GM12872 (cell line): ENCODE measurements around the gene ZBTB7C.

Experiments used
- CTCF ChIP-seq: IDR thresholded peaks from 3 replicates; pipeline ENCODE4 v1.5.1; 2011; ENCODE audit warnings: low read depth, mild to moderate bottlenecking, low read length, moderate library complexity; ENCODE audit not compliant: insufficient read depth

Gene ZBTB7C

GRCh38 chr18:48100651-48101165, 308.5 kb downstream of the ZBTB7C start:
- TF ChIP-seq CTCF, result no peak

DNA sequence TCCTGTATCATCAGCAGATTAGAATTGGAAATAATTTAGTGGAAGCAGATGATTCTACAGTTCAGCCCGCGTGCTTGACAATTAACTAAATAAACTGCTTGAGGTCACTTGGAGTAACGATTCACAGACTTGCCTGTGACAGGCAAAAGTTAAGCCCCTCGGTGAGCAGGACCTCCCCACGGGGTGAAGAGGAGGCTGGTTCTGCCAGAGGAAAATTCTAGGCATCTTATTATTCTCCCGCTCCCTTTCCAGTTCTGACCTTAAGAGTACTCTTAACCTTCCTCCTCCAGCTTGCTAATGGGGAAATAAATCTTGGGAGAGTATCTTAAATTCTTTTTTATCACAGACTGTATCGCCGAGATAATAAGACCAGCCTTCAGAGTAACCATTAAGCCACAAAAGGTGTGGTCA, 309.0 kb downstream of the ZBTB7C start:
- TF ChIP-seq CTCF, result no peak

GRCh38 chr18:48099481-48100164, 309.6 kb downstream of the ZBTB7C start:
- no peak for TF ChIP-seq CTCF

- no peak for TF ChIP-seq CTCF
These were observed 310.6 kb downstream of the ZBTB7C start for GRCh38 chr18:48098538-48098937.

- TF ChIP-seq CTCF, result no peak
These were observed 311.2 kb downstream of the ZBTB7C start for GRCh38 chr18:48098007-48098406.

DNA sequence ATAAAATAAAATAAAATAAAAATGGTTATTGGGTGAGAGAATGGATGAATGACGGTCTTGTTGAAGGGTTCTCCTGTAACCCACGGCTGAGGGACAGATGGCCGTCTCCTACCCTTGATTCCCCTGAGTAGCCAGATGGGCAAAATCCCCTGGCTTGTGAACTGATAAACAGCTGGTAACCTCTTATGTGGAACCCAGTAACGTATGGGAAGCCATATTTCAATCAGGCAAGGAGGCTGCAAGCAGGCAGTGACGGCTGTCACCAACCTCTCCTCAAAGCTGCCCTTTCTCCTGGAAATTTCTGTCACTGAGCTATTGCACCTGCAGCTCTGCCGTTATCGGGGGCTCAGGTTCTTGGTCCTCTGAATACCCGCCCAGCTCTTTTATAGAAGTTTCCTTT, 313.5 kb downstream of the ZBTB7C start:
- no peak for TF ChIP-seq CTCF

GRCh38 chr18:48093104-48093503, 316.1 kb downstream of the ZBTB7C start:
- TF ChIP-seq CTCF, result no peak
